ENCODE data around the gene TMEM238L. TPM values are rescaled to one million over a fixed set of nuclear protein-coding genes. Genes with fewer than 3 reads are reported as not detected.

The TMEM238L gene
- not detected in 2 replicates for total RNA-seq

GRCh38 chr17:10803830-10804475 is at the start of gene TMEM238L:
TMEM238L (minus strand) TSS chr17:10804099; CDS start chr17:10803963, 136 bp downstream.

GRCh38 chr17:10837921-10838320 is 34.0 kb upstream of the TMEM238L start, which contains the start of gene PIRT:
PIRT (minus strand) TSS chr17:10838087; CDS start chr17:10825645, 12,442 bp downstream.

Other genes with a start within 250 kb of the TMEM238L start
- gene MYH3, start 146.8 kb downstream of the TMEM238L start, total RNA-seq, result under 0.01 and 0.88 TPM in 2 replicates
- 18.5 and 34.4 TPM in 2 replicates for gene SCO1, start 106.6 kb downstream of the TMEM238L start, total RNA-seq
- gene ADPRM, start 106.5 kb downstream of the TMEM238L start, total RNA-seq, result 8.3 and 10.2 TPM in 2 replicates
- 1.1 and 1.3 TPM in 2 replicates for gene TMEM220, start 74.1 kb downstream of the TMEM238L start, total RNA-seq
- gene PIRT, start 34.0 kb upstream of the TMEM238L start, total RNA-seq, result not detected in 2 replicates